GM19467 (cell line): ENCODE measurements around the gene RRN3.
"Not testable (repeated sequence)": the region's sequence is repeated elsewhere in the genome, so short reads cannot be mapped to it uniquely, and the experiment has no call there.

Experiments
- ATAC-seq: cut with Tn5 transposase; IDR thresholded peaks from one replicate; pipeline ENCODE4 v1.9.1; 2021; ENCODE audit warnings: mild to moderate bottlenecking, moderate library complexity; ENCODE audit not compliant: unreplicated experiment

The RRN3 gene

DNA sequence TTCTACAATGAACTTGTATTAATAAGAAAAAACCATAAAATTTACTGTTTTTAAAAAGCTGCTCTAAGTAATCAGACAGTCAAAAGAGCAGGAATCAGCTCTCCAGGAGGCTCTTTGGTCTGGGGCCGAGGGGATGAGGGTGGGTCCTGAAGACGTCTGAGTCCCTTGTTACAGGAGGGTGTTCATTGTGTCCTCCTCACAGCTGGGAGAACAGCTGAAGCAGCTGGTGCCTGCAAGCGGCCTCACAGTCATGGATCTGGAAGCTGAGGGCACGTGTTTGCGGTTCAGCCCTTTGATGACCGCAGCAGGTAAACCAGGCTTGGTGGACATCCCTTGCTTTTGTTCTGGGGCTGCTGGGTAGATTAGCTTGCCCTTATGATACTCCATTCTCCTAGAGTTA is 64.3 kb downstream of the RRN3 start:
- ATAC-seq, result not testable (repeated sequence)

DNA sequence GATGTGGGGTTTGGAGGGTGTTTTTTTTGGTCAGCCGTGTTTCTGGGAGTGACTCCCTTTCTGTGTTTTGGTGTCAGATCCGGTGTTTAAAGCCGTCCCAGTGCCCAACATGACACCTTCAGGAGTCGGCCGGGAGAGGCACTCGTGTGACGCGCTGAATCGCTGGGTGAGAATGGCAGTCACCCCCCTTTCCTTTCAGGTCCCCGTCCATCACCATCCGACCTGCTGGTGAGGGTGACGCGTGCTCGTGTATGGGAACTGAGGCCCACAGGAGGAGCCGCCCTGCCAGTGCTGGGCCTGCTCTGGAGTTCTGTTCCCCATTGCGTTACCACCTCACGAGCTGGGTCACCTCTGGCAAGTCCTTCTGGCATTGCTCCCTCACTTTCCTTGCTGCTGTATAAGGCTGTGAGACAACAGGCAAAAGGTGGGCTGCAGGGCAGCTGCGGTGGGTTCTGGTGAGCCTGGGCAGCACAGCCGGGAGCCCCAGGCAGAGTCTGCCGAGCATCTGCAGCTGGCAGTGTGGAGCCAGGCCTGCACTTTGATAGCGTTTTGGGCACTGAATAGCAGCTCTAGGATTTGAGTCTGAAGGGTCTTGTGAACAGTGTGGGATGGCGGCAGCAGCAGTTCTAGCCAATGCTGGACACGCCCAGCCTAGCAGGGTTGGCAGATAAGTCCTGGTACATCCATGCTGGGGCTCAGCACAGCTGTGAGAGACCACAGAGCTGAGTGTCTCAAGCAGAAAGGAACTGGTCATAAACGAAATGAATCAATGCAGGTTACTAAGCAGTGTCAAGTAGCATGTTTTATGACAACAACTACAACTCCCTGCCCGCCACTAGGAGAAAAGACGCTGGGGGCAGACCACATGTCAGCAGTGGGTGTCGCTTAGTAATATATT is 65.0 kb downstream of the RRN3 start:
- not testable (repeated sequence) for ATAC-seq

DNA sequence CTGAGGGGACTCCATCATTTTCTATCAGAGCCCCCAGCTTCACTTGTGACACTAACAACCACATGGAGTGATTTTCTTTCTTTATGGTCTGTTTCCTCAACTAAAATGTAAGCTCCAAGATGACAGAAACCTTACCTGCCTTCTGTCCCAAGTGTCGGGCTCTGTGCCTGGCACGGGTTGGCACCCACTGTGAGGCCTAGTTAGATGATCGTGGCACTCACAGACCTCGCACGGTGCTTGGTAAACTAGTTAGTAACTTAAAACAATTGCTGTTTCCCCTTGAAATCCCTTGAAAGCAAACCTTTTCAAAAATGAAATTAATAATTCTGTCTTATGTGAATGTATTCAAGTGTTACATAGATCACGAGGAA is 65.7 kb downstream of the RRN3 start:
- ATAC-seq, result not testable (repeated sequence)

- ATAC-seq, result not testable (repeated sequence)
Observed at GRCh38 chr16:15027503-15028344, 66.3 kb downstream of the RRN3 start.

- ATAC-seq, result not testable (repeated sequence)
Observed at GRCh38 chr16:15027051-15027450, 67.0 kb downstream of the RRN3 start.

DNA sequence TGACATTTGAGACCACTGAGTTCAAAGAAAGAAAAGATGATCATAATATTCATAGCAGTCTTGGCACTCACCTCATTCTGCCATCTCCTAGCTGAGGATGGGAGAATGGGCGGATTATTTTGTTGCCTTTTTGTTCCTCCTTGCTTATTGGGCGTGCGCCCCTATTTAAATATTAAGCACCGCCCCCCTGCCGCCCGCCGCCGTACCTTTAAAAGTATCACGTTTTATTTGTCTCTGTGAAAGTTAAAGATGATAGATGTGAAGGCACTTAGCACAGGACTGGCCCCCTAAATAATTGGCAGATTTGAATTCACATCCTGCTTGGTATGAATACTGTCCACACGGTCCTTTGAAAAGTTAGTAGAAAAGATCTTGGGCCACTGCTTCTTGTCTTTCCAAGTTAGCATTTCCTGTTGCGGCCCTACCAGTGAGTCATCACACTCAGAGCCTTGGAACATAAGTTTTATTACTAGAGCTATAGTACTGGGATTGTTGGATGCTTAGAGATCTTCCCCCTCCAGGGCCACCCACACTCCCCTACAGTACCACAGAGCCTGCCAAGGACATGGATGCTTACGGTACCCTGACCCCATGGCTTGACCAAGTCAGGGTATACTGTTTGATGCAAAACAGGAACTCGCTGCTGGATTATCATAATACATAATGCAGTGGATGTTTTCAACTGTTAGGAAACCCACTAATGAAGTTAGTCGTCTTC is 68.7 kb downstream of the RRN3 start:
- ATAC-seq, result not testable (repeated sequence)

GRCh38 chr16:15024858-15025199 is 69.2 kb downstream of the RRN3 start:
- ATAC-seq, result not testable (repeated sequence)

GRCh38 chr16:15023381-15024077 is 70.5 kb downstream of the RRN3 start:
- not testable (repeated sequence) for ATAC-seq

- ATAC-seq, result peak; percentile 76
Observed at GRCh38 chr16:15022194-15022593, 71.9 kb downstream of the RRN3 start.

DNA sequence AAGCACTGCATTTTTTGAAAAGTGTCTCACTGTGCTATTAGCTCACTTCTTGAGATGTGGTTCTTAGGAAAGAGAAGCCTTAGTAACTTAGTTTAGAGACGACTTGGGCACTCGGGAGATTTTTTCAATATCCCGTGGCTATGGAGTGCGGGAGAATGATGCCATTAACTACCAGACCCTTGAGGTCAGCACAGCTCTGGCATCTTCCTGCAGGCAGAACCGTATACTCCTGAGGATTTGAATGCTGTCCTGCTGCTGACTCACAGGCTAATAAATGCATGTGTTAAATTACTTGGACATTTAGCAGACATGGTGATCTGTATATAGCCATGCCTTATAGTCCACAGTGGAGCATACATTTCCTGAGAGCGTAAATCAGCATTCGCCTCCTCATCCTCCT is 72.6 kb downstream of the RRN3 start:
- ATAC-seq, result not testable (repeated sequence)

- ATAC-seq, result not testable (repeated sequence)
Observed at GRCh38 chr16:15016951-15017580, 77.0 kb downstream of the RRN3 start.

DNA sequence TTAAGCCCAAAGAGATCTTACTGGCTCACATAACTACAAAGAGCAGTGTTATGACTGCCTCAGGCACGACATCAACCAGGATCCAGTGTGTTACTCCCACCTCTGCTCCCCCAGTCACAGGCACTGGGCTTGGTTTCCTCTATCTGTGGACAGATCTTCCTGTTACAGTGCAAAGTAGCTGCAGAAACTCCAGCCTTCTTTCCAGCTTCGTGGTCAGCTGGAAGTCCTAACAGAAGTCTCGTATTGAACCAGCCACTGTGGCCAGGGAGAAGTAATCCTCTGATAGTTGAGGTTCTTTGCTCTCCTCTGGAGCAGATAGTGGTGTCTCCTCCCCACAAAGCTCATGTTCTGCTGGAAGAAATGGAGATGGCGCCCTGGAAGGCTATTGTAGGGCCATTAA is 77.7 kb downstream of the RRN3 start:
- not testable (repeated sequence) for ATAC-seq

DNA sequence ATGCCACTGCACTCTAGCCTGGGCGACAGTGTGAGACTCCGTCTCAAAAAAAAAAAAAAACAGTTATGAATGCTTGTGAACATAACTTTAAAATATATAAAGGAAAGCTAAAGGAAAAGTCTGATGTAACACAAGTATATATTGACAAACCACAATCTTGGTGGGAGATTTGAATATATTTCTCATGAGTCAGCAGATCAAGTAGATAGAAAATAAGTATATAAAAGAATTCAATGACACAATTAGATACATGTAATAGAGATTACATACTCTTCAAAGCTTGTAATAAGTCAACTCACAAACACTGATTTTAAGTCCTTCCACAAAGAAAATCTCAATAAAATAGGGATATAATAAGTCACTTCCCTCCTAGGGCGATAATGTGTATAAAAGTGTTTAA is 78.4 kb downstream of the RRN3 start:
- ATAC-seq, result not testable (repeated sequence)

DNA sequence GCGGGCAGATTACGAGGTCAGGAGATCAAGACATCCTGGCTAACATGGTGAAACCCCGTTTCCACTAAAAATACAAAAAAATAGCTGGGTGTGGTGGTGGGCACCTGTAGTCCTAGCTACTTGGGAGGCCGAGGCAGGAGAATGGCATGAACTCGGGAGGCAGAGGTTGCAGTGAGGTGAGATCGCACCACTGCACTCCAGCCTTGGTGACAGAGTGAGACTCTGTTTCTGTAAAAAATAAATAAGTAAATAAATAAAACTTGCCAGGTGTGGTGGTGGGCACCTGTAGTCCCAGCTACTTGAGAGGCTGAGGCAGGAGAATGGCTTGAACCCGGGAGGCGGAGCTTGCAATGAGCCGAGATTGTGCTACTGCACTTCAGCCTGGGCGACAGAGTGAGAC is 81.1 kb downstream of the RRN3 start:
- ATAC-seq, result not testable (repeated sequence)
